ENCODE results near the gene NFATC3.

The NFATC3 gene

GRCh38 chr16:68073902-68074760 lies 11.0 kb upstream of the NFATC3 start:
- DNase-seq (ENCODE audit: low read depth): no peak

GRCh38 chr16:68074850-68075555 lies 10.2 kb upstream of the NFATC3 start:
- DNase-seq (ENCODE audit: low read depth): no peak

GRCh38 chr16:68075980-68076379 lies 9.2 kb upstream of the NFATC3 start:
- DNase-seq (ENCODE audit: low read depth): no peak

- DNase-seq (ENCODE audit: low read depth): no peak
These were observed 8.6 kb upstream of the NFATC3 start for GRCh38 chr16:68076560-68076959.

- DNase-seq (ENCODE audit: low read depth): no peak
These were observed 7.1 kb upstream of the NFATC3 start for GRCh38 chr16:68077866-68078700.

- DNase-seq (ENCODE audit: low read depth): no peak
These were observed 6.3 kb upstream of the NFATC3 start for GRCh38 chr16:68078701-68079375.

GRCh38 chr16:68079376-68079625 lies 5.9 kb upstream of the NFATC3 start:
- DNase-seq (ENCODE audit: low read depth): no peak

GRCh38 chr16:68079626-68080344 lies 5.4 kb upstream of the NFATC3 start:
- DNase-seq (ENCODE audit: low read depth): no peak

GRCh38 chr16:68081861-68082628 lies 3.1 kb upstream of the NFATC3 start:
- no peak for DNase-seq (ENCODE audit: low read depth)

- no peak for DNase-seq (ENCODE audit: low read depth)
These were observed 2.4 kb upstream of the NFATC3 start for GRCh38 chr16:68082629-68083238.

- no peak for DNase-seq (ENCODE audit: low read depth)
These were observed 1.9 kb upstream of the NFATC3 start for GRCh38 chr16:68083239-68083781.

GRCh38 chr16:68083861-68084503 lies 1.2 kb upstream of the NFATC3 start:
- no peak for DNase-seq (ENCODE audit: low read depth)

GRCh38 chr16:68084504-68085258 lies 489 bp upstream of the NFATC3 start:
- DNase-seq (ENCODE audit: low read depth): no peak

GRCh38 chr16:68086336-68086841 lies 1.2 kb downstream of the NFATC3 start:
- DNase-seq (ENCODE audit: low read depth): no peak

GRCh38 chr16:68086860-68087268 lies 1.7 kb downstream of the NFATC3 start:
- no peak for DNase-seq (ENCODE audit: low read depth)

- no peak for DNase-seq (ENCODE audit: low read depth)
These were observed 2.5 kb downstream of the NFATC3 start for GRCh38 chr16:68087688-68088087.

GRCh38 chr16:68088130-68088972 lies 3.2 kb downstream of the NFATC3 start:
- no peak for DNase-seq (ENCODE audit: low read depth)

GRCh38 chr16:68089067-68089466 lies 3.9 kb downstream of the NFATC3 start:
- DNase-seq (ENCODE audit: low read depth): no peak
